ENCODE data around the gene SGCA. TPM values are rescaled to one million over a fixed set of nuclear protein-coding genes. Genes with fewer than 3 reads are reported as not detected.

Gene SGCA
- total RNA-seq, 1 experiment from 2014 or later: not detected

- DNase-seq: no peak
- Histone ChIP-seq H3K9ac (ENCODE audit: low read length) (peak overlapping the region; percentile 48; the same call in 1 of the 2 replicates), H3K27ac (ENCODE audit: low read length) (no peak overlapping the region; the same call in 1 of the 2 replicates), H3K4me2 (ENCODE audit: low read length) (peak overlapping the region; percentile 79), H3K9me2 (replicated peaks; ENCODE audit: low read length) (no peaks in the 10 kb centered on the region), H3K9me3 (ENCODE audit: low read length) (no peaks in the 10 kb centered on the region), H3F3A (ENCODE audit: low read length, unreplicated experiment) (no peaks in the 10 kb centered on the region), H4K20me1 (ENCODE audit: low read length) (no peaks in the 10 kb centered on the region), H2AFZ (ENCODE audit: low read length) (peak overlapping the region; percentile 74; the same call in 1 of the 2 replicates), H3K27me3 (ENCODE audit: low read length) (no peaks in the 10 kb centered on the region), H3K36me3 (ENCODE audit: low read depth, low read length) (no peaks in the 10 kb centered on the region), H3K4me1 (ENCODE audit: insufficient read depth, low read length) (peaks cover 16% of the 10 kb centered on the region), H3K4me3 (ENCODE audit: low read length) (no peak overlapping the region), H3K79me2 (ENCODE audit: low read length) (no peaks in the 10 kb centered on the region)
- CTCF ChIA-PET: interaction anchor here (0.6 kb wide), 1 partner anchor 11 kb away, joined by 6 read pairs; no protein-coding TSS in a partner anchor
- intact Hi-C loops (cut with micrococcal nuclease): no loop called here
- BruUV-seq (replicated peaks): no TSS peak
- no peak for TF ChIP-seq EZH2phosphoT487 (IDR thresholded peaks at IDR 0.05; ENCODE audit: borderline replicate concordance, low read length)
- TF ChIP-seq EZH2 (IDR thresholded peaks at IDR 0.05; ENCODE audit: low read length, unreplicated experiment): no peak
- TF ChIP-seq CTCF (conservative IDR thresholded peaks at IDR 0.05; ENCODE audit: low read depth, low read length): no peak
- no peak for ATAC-seq
- POLR2A ChIA-PET (ENCODE audit: unreplicated experiment): no interaction called here
Observed at GRCh38 chr17:50211249-50212120, 45.7 kb downstream of the SGCA start.

GRCh38 chr17:50212121-50212843 is 46.5 kb downstream of the SGCA start:
- H4K20me1 ChIP-seq (ENCODE audit: low read length): no peaks in the 10 kb centered on the region
- H3K9me2 ChIP-seq (replicated peaks; ENCODE audit: low read length): no peaks in the 10 kb centered on the region
- TF ChIP-seq EZH2 (IDR thresholded peaks at IDR 0.05; ENCODE audit: low read length, unreplicated experiment) (no peak), EZH2phosphoT487 (IDR thresholded peaks at IDR 0.05; ENCODE audit: borderline replicate concordance, low read length) (no peak), CTCF (conservative IDR thresholded peaks at IDR 0.05; ENCODE audit: low read depth, low read length) (no peak)
- DNase-seq (no peak), ATAC-seq (no peak)
- no peaks in the 10 kb centered on the region for H3K9me3 ChIP-seq (ENCODE audit: low read length)
- H3K36me3 ChIP-seq (ENCODE audit: low read depth, low read length): no peaks in the 10 kb centered on the region
- H3K4me3 ChIP-seq (ENCODE audit: low read length): no peak overlapping the region
- peaks cover 16% of the 10 kb centered on the region for H3K4me1 ChIP-seq (ENCODE audit: insufficient read depth, low read length)
- H3K27me3 ChIP-seq (ENCODE audit: low read length): no peaks in the 10 kb centered on the region
- H3K9ac ChIP-seq (ENCODE audit: low read length): no peak overlapping the region
- no peaks in the 10 kb centered on the region for H3K79me2 ChIP-seq (ENCODE audit: low read length)
- BruUV-seq (replicated peaks): no TSS peak
- intact Hi-C loops (cut with micrococcal nuclease): no loop called here
- H3F3A ChIP-seq (ENCODE audit: low read length, unreplicated experiment): no peaks in the 10 kb centered on the region
- POLR2A ChIA-PET (ENCODE audit: unreplicated experiment): no interaction called here
- CTCF ChIA-PET: no interaction called here
- no peak overlapping the region for H3K4me2 ChIP-seq (ENCODE audit: low read length)
- no peak overlapping the region for H3K27ac ChIP-seq (ENCODE audit: low read length)
- no peak overlapping the region for H2AFZ ChIP-seq (ENCODE audit: low read length)
